Loucy (cell line): Measurements from ENCODE around the gene PLS1.

Experiments used
- EZH2phosphoT487 ChIP-seq: fragments of 200-600 bp; IDR thresholded peaks from 2 replicates; pipeline ENCODE4 v1.6.1; 2018; ENCODE audit warnings: antibody characterized with exemption, mild to moderate bottlenecking, moderate library complexity, borderline replicate concordance
- TF ChIP-seq, protein P1 (sequence below): fragments of 200-600 bp; sonication (generic); conservative IDR thresholded peaks from 2 replicates; pipeline ENCODE4 v1.5.1; 2014; ENCODE audit warnings: mild to moderate bottlenecking, antibody characterized with exemption, low read length

DNA sequence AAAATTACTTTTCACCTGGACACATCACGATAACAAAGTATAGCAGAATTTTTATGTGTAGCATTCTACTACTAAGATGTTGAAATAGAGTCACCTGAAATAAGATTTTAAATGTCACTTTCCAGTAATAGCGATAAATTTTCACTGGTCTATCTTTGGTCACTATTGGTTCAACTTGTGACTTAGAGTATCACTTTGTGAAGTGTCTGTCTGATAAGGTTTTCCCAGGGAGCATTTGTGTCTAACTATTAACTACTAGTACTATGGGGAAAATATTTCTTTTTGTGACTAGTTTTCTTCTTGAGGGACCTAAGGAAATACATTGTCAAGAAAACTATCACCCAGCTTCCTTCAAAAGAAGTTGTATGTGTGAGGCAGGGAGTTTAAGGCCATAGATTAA is 138.6 kb downstream of the PLS1 start:
- TF ChIP-seq, protein P1, sequence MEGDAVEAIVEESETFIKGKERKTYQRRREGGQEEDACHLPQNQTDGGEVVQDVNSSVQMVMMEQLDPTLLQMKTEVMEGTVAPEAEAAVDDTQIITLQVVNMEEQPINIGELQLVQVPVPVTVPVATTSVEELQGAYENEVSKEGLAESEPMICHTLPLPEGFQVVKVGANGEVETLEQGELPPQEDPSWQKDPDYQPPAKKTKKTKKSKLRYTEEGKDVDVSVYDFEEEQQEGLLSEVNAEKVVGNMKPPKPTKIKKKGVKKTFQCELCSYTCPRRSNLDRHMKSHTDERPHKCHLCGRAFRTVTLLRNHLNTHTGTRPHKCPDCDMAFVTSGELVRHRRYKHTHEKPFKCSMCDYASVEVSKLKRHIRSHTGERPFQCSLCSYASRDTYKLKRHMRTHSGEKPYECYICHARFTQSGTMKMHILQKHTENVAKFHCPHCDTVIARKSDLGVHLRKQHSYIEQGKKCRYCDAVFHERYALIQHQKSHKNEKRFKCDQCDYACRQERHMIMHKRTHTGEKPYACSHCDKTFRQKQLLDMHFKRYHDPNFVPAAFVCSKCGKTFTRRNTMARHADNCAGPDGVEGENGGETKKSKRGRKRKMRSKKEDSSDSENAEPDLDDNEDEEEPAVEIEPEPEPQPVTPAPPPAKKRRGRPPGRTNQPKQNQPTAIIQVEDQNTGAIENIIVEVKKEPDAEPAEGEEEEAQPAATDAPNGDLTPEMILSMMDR, result no peak
- no peak for TF ChIP-seq EZH2phosphoT487
